Breast epithelium (tissue), 4 donors: Measurements from ENCODE around the gene RDH11. TPM values are rescaled to one million over a fixed set of nuclear protein-coding genes. Genes with fewer than 3 reads are reported as not detected.

Experiments used
- DNase-seq, 2 donors: peaks; one replicate each; pipeline ENCODE4 v3.0.0-alpha.2; 2019; ENCODE audit warnings: low spot score in 2 of 2
- H3K27ac ChIP-seq, 2 donors: fragments of 200-600 bp; sonication (generic) in 1 of 2; one replicate each; pipeline ENCODE4 v1.5.1; 2016 to 2019; ENCODE audit warnings: mild to moderate bottlenecking in 1 of 2
- H3K27me3 ChIP-seq, 2 donors: fragments of 200-600 bp; sonication (generic) in 1 of 2; one replicate each; pipeline versions ENCODE4 v1.5.1 to v1.6.0; 2017 to 2019; ENCODE audit warnings: control low read depth in 1 of 2, mild to moderate bottlenecking in 1 of 2
- H3K36me3 ChIP-seq: fragments of 200-600 bp; one replicate; pipeline ENCODE4 v1.5.1; 2019
- H3K4me1 ChIP-seq, 2 donors: fragments of 200-600 bp; sonication (generic); one replicate each; pipeline ENCODE4 v1.5.1; 2016 to 2019; ENCODE audit warnings: control low read depth in 1 of 2
- H3K4me3 ChIP-seq, 3 donors: fragments of 200-600 bp; sonication (generic); 1 replicate in 2 of 3; 2 replicates in 1 of 3; pipeline ENCODE4 v1.5.1; 2016 to 2019; ENCODE audit warnings: mild to moderate bottlenecking in 3 of 3, moderate library complexity in 2 of 3
- H3K9me3 ChIP-seq, 2 donors: fragments of 200-600 bp; sonication (generic) in 1 of 2; one replicate each; pipeline ENCODE4 v1.5.1; 2016 to 2019; ENCODE audit warnings: control low read depth in 1 of 2
- POLR2A ChIP-seq: fragments of 450-650 bp; IDR thresholded peaks from one replicate; pipeline ENCODE4 v1.6.1; 2016; ENCODE audit warnings: antibody characterized with exemption, mild to moderate bottlenecking, moderate library complexity
- POLR2AphosphoS5 ChIP-seq, 3 donors: sonication (generic); formaldehyde crosslinking; IDR thresholded peaks; one replicate each; pipeline ENCODE4 v1.6.1; 2017; ENCODE audit warnings: antibody characterized with exemption in 3 of 3
- intact Hi-C: fragments of 100-400 bp; cut with DNase I; formaldehyde crosslinking; loops from one replicate; pipeline ENCODE4 v1.15.1; 2023; ENCODE audit warnings: low total_unique reads
- total RNA-seq, 3 donors: library from RNA; depleted of rRNA; stranded (reverse); fragments of >200 nt; gene quantifications; one replicate each; pipeline ENCODE4 v1.1.0, GENCODE V29; 2016
- TF ChIP-seq, protein P1 (sequence below), 3 donors: fragments of 450-650 bp; IDR thresholded peaks; one replicate each; pipeline ENCODE4 v1.5.1; 2016 to 2017; ENCODE audit warnings: antibody characterized with exemption in 3 of 3, mild to moderate bottlenecking in 3 of 3, moderate library complexity in 3 of 3

RDH11 gene
- total RNA-seq, 3 donors from 2014 or later: 25.3 to 57.5 (median 42.3) TPM

- no peaks in the 10 kb centered on the region for H3K27me3 ChIP-seq
- intact Hi-C loops: no loop called here
- DNase-seq: no peak
- H3K27ac ChIP-seq: no peak overlapping the region
- no peaks in the 10 kb centered on the region for H3K36me3 ChIP-seq
- H3K4me1 ChIP-seq: no peaks in the 10 kb centered on the region
- TF ChIP-seq, protein P1, sequence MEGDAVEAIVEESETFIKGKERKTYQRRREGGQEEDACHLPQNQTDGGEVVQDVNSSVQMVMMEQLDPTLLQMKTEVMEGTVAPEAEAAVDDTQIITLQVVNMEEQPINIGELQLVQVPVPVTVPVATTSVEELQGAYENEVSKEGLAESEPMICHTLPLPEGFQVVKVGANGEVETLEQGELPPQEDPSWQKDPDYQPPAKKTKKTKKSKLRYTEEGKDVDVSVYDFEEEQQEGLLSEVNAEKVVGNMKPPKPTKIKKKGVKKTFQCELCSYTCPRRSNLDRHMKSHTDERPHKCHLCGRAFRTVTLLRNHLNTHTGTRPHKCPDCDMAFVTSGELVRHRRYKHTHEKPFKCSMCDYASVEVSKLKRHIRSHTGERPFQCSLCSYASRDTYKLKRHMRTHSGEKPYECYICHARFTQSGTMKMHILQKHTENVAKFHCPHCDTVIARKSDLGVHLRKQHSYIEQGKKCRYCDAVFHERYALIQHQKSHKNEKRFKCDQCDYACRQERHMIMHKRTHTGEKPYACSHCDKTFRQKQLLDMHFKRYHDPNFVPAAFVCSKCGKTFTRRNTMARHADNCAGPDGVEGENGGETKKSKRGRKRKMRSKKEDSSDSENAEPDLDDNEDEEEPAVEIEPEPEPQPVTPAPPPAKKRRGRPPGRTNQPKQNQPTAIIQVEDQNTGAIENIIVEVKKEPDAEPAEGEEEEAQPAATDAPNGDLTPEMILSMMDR (IDR thresholded peaks at IDR 0.05): no peak
- TF ChIP-seq POLR2AphosphoS5 (IDR thresholded peaks at IDR 0.05): no peak
- TF ChIP-seq POLR2A: no peak
- no peaks in the 10 kb centered on the region for H3K9me3 ChIP-seq
- no peak overlapping the region for H3K4me3 ChIP-seq
These were observed 40.0 kb upstream of the RDH11 start for GRCh38 chr14:67735336-67736147.

- H3K36me3 ChIP-seq: no peaks in the 10 kb centered on the region
- intact Hi-C loops: no loop called here
- H3K27ac ChIP-seq: no peak overlapping the region
- no peaks in the 10 kb centered on the region for H3K9me3 ChIP-seq
- no peak overlapping the region for H3K4me3 ChIP-seq
- no peak for TF ChIP-seq POLR2A
- no peak for TF ChIP-seq POLR2AphosphoS5 (IDR thresholded peaks at IDR 0.05)
- TF ChIP-seq, protein P1 (IDR thresholded peaks at IDR 0.05): no peak
- H3K4me1 ChIP-seq: no peaks in the 10 kb centered on the region
- no peak for DNase-seq
- no peaks in the 10 kb centered on the region for H3K27me3 ChIP-seq
These were observed 39.1 kb upstream of the RDH11 start for GRCh38 chr14:67734675-67735074.

- no peak overlapping the region for H3K4me3 ChIP-seq
- no peaks in the 10 kb centered on the region for H3K4me1 ChIP-seq
- no peak for DNase-seq
- H3K9me3 ChIP-seq: no peaks in the 10 kb centered on the region
- H3K27me3 ChIP-seq: no peaks in the 10 kb centered on the region
- no peaks in the 10 kb centered on the region for H3K36me3 ChIP-seq
- no peak overlapping the region for H3K27ac ChIP-seq
- TF ChIP-seq POLR2AphosphoS5 (IDR thresholded peaks at IDR 0.05): no peak
- TF ChIP-seq, protein P1 (IDR thresholded peaks at IDR 0.05): no peak
- no peak for TF ChIP-seq POLR2A
- intact Hi-C loops: no loop called here
These were observed 38.1 kb upstream of the RDH11 start for GRCh38 chr14:67733616-67734015.

DNA sequence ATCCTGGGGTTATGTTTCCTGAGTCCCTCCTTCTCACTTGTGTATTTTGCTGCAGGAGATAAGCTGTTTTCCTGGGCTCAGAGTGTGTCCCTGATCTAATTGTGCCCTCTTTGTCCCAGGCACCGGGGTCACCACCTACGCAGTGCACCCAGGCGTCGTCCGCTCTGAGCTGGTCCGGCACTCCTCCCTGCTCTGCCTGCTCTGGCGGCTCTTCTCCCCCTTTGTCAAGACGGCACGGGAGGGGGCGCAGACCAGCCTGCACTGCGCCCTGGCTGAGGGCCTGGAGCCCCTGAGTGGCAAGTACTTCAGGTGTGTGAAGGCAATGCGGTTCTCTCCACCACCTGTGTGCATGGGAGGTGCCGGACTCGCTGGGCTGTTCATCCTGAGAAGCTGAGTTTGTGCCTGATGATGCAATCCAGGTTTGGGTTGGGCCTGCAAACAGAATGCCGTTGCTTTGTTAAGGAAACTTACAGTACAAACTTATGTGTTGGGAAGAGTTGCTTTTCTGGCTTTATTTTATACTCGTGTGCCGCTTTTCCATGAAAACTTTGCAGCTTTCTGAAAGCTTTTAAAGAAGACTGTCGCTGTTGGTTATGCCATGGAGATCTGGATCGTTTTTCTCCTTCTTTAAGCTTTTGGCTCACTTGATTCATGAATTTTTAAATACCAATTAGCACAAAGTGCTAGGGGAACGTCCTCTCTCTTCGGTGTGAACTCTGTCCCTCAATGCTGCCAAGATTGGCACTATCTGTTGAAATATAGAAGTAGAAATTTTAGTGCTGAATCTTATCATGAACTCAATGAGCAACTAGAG lies 33.7 kb upstream of the RDH11 start:
- DNase-seq: no peak
- Histone ChIP-seq H3K4me1 (no peaks in the 10 kb centered on the region), H3K9me3 (no peaks in the 10 kb centered on the region), H3K36me3 (no peaks in the 10 kb centered on the region), H3K27ac (no peak overlapping the region), H3K27me3 (no peaks in the 10 kb centered on the region), H3K4me3 (no peak overlapping the region)
- intact Hi-C loops: loop anchor here (5.0 kb wide), 1 partner anchor 1438 kb away; no protein-coding TSS in a partner anchor
- TF ChIP-seq, protein P1 (IDR thresholded peaks at IDR 0.05): no peak
- TF ChIP-seq POLR2AphosphoS5 (IDR thresholded peaks at IDR 0.05) (no peak), POLR2A (no peak)

DNA sequence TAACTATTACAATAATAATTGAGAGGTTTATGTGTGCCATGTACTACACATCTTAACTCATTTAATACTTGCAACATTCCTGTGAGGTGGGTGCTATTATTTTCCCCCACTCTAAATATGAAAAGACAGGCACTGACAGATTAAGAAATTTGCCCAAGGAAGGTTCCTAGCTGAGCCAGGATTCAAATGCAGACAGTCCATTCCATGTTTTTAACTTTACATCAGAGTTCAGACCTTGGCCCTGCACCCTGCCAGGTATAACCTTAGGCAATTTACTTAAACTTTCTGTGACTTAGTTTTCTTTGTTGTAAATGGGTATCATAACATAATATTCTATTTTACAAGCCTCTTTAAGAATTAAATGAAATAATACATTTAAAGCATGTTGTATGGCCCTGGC lies 32.7 kb upstream of the RDH11 start:
- Histone ChIP-seq H3K27me3 (no peaks in the 10 kb centered on the region), H3K27ac (no peak overlapping the region), H3K9me3 (no peaks in the 10 kb centered on the region), H3K4me3 (no peak overlapping the region), H3K4me1 (no peaks in the 10 kb centered on the region), H3K36me3 (no peaks in the 10 kb centered on the region)
- TF ChIP-seq POLR2A: no peak
- TF ChIP-seq POLR2AphosphoS5 (IDR thresholded peaks at IDR 0.05): no peak
- TF ChIP-seq, protein P1 (IDR thresholded peaks at IDR 0.05): no peak
- intact Hi-C loops: loop anchor here (5.0 kb wide), 1 partner anchor 1439 kb away; no protein-coding TSS in a partner anchor
- DNase-seq: no peak
